SHP77 (cell line): Measurements from ENCODE around the gene ZDHHC6.
"Not testable (repeated sequence)": the region's sequence is repeated elsewhere in the genome, so short reads cannot be mapped to it uniquely, and the experiment has no call there.

Experiments
- DNase-seq, 2 experiments: peaks; one replicate each; lab custom pipeline; 2025; lab: John Stamatoyannopoulos, UW

ZDHHC6 gene

GRCh38 chr10:112446855-112447619 lies at the start of gene ZDHHC6, which contains the start of gene VTI1A:
TSS of gene ZDHHC6 (minus strand) at chr10:112446914. CDS start at chr10:112445436, 1,478 bp downstream.
TSS of gene VTI1A (plus strand) at chr10:112447215. CDS start at chr10:112447374, 159 bp downstream.
- peak; percentile 81 to 82 for DNase-seq

GRCh38 chr10:112492736-112493135 lies 46.0 kb upstream of the ZDHHC6 start:
- DNase-seq, result no peak

- no peak for DNase-seq
These were observed 44.4 kb upstream of the ZDHHC6 start for GRCh38 chr10:112491144-112491543.

GRCh38 chr10:112490545-112490944 lies 43.8 kb upstream of the ZDHHC6 start:
- peak; percentile 58 to 64 for DNase-seq

- DNase-seq, result no peak
These were observed 41.2 kb upstream of the ZDHHC6 start for GRCh38 chr10:112487964-112488363.

- no peak for DNase-seq
These were observed 37.7 kb upstream of the ZDHHC6 start for GRCh38 chr10:112484399-112484798.

- no peak for DNase-seq
These were observed 34.9 kb upstream of the ZDHHC6 start for GRCh38 chr10:112481602-112482001.

- DNase-seq, result peak in 1 of 2 experiments; percentile 1
These were observed 29.0 kb upstream of the ZDHHC6 start for GRCh38 chr10:112475575-112476218.

- peak; percentile 13 to 35 for DNase-seq
These were observed 25.3 kb upstream of the ZDHHC6 start for GRCh38 chr10:112471878-112472487.

- DNase-seq, result no peak
These were observed 20.9 kb upstream of the ZDHHC6 start for GRCh38 chr10:112467541-112468075.

GRCh38 chr10:112466802-112467201 lies 20.1 kb upstream of the ZDHHC6 start:
- DNase-seq, result no peak

GRCh38 chr10:112465299-112465883 lies 18.7 kb upstream of the ZDHHC6 start:
- DNase-seq, result no peak

- DNase-seq, result not testable (repeated sequence)
These were observed 17.4 kb upstream of the ZDHHC6 start for GRCh38 chr10:112464074-112464473.

GRCh38 chr10:112461029-112461887 lies 14.5 kb upstream of the ZDHHC6 start:
- DNase-seq, result no peak

- no peak for DNase-seq
These were observed 13.7 kb upstream of the ZDHHC6 start for GRCh38 chr10:112460366-112460765.

- no peak for DNase-seq
These were observed 9.8 kb upstream of the ZDHHC6 start for GRCh38 chr10:112456533-112456932.

- DNase-seq, result no peak
These were observed 8.4 kb upstream of the ZDHHC6 start for GRCh38 chr10:112454910-112455779.

GRCh38 chr10:112448888-112449287 lies 2.2 kb upstream of the ZDHHC6 start:
- no peak for DNase-seq

GRCh38 chr10:112447620-112447928 lies 860 bp upstream of the ZDHHC6 start:
- no peak for DNase-seq

GRCh38 chr10:112446055-112446854 lies 459 bp downstream of the ZDHHC6 start:
- no peak for DNase-seq
